ENCODE measurements around the gene ATP1A1. TPM values are rescaled to one million over a fixed set of nuclear protein-coding genes. Genes with fewer than 3 reads are reported as not detected.

The ATP1A1 gene
- total and polyA plus RNA-seq, 4 experiments from 2014 or later, result 46.5 to 256 (median 163) TPM

- ChIA-PET CTCF (ENCODE audit: partially characterized antibody) (interaction anchor here (0.6 to 1.9 kb wide), 5 partner anchors 15 to 149 kb away, joined by 3 to 5 read pairs (median 3); no protein-coding TSS in a partner anchor), POLR2A (ENCODE audit: partially characterized antibody) (interaction anchor here (1.0 to 1.6 kb wide), 8 partner anchors 11 to 133 kb away, joined by 3 to 5 read pairs (median 4); no protein-coding TSS in a partner anchor)
- Histone ChIP-seq H3K4me3 (ENCODE audit: low read length in 2 of 2) (no peak overlapping the region), H3K9me3 (ENCODE audit: control insufficient read depth in 1 of 2, low read length in 2 of 2) (no peaks in the 10 kb centered on the region), H3K36me3 (ENCODE audit: insufficient read depth, low read length) (peaks cover 32% of the 10 kb centered on the region), H3K27me3 (ENCODE audit: insufficient read depth, low read length) (no peaks in the 10 kb centered on the region), H3K4me1 (ENCODE audit: insufficient read depth, low read length) (peaks cover 70% of the 10 kb centered on the region), H3K27ac (ENCODE audit: low read depth, low read length) (no peak overlapping the region)
- Mint-ChIP-seq H3K4me1 (peaks cover 56 to 80% (median 66%) of the 10 kb centered on the region in 4 donors), H3K36me3 (peaks cover 33 to 42% of the 10 kb centered on the region in 2 donors), H3K27ac (peak overlapping the region in 5 of 7 donors; percentile 17 to 92 (median 28)), H3K27me3 (no peaks in the 10 kb centered on the region), H3K9me3 (no peaks in the 10 kb centered on the region), H3K4me3 (peak overlapping the region in 4 of 8 donors; percentile 0 to 44 (median 20))
- intact Hi-C loops (cut with micrococcal nuclease), result no loop called here
- DNase-seq, result no peak
These were observed 9.3 kb downstream of the ATP1A1 start for GRCh38 chr1:116382321-116382720.

GRCh38 chr1:116382857-116383483 lies 9.9 kb downstream of the ATP1A1 start:
- Mint-ChIP-seq H3K9me3 (no peaks in the 10 kb centered on the region), H3K27me3 (no peaks in the 10 kb centered on the region), H3K4me1 (peaks cover 55 to 77% (median 68%) of the 10 kb centered on the region in 4 donors), H3K36me3 (peaks cover 38 to 48% of the 10 kb centered on the region in 2 donors), H3K4me3 (peak overlapping the region in 5 of 8 donors; percentile 3 to 63 (median 33)), H3K27ac (peak overlapping the region in 6 of 7 donors; percentile 26 to 92 (median 66))
- Histone ChIP-seq H3K27me3 (ENCODE audit: insufficient read depth, low read length) (no peaks in the 10 kb centered on the region), H3K4me3 (ENCODE audit: low read length in 2 of 2) (no peak overlapping the region), H3K4me1 (ENCODE audit: insufficient read depth, low read length) (peaks cover 71% of the 10 kb centered on the region), H3K27ac (ENCODE audit: low read depth, low read length) (no peak overlapping the region), H3K36me3 (ENCODE audit: insufficient read depth, low read length) (peaks cover 38% of the 10 kb centered on the region), H3K9me3 (ENCODE audit: control insufficient read depth in 1 of 2, low read length in 2 of 2) (no peaks in the 10 kb centered on the region)
- CTCF ChIA-PET (ENCODE audit: partially characterized antibody), result interaction anchor here (1.1 to 1.9 kb wide), 2 partner anchors 15 to 150 kb away, joined by 4 to 5 read pairs; no protein-coding TSS in a partner anchor
- POLR2A ChIA-PET (ENCODE audit: partially characterized antibody), result interaction anchor here (1.0 to 1.9 kb wide), 8 partner anchors 10 to 132 kb away, joined by 3 to 9 read pairs (median 4); partner anchors contain the start of gene ATP1A1
- intact Hi-C loops (cut with micrococcal nuclease), result no loop called here
- DNase-seq, result no peak

- Mint-ChIP-seq H3K27me3 (no peaks in the 10 kb centered on the region), H3K4me1 (peaks cover 51 to 76% (median 67%) of the 10 kb centered on the region in 4 donors), H3K4me3 (no peak overlapping the region), H3K9me3 (no peaks in the 10 kb centered on the region), H3K27ac (peak overlapping the region in 3 of 7 donors; percentile 28 to 55 (median 53)), H3K36me3 (peaks cover 57 to 78% of the 10 kb centered on the region in 2 donors)
- DNase-seq, result no peak
- Histone ChIP-seq H3K27ac (ENCODE audit: low read depth, low read length) (no peak overlapping the region), H3K4me1 (ENCODE audit: insufficient read depth, low read length) (peaks cover 71% of the 10 kb centered on the region), H3K4me3 (ENCODE audit: low read length in 2 of 2) (no peak overlapping the region), H3K36me3 (ENCODE audit: insufficient read depth, low read length) (peaks cover 63% of the 10 kb centered on the region), H3K27me3 (ENCODE audit: insufficient read depth, low read length) (no peaks in the 10 kb centered on the region), H3K9me3 (ENCODE audit: control insufficient read depth in 1 of 2, low read length in 2 of 2) (no peaks in the 10 kb centered on the region)
- ChIA-PET CTCF (ENCODE audit: partially characterized antibody) (interaction anchor here (1.8 to 2.5 kb wide), 2 partner anchors 10 to 99 kb away, joined by 6 to 9 read pairs; no protein-coding TSS in a partner anchor), POLR2A (ENCODE audit: partially characterized antibody) (interaction anchor here (0.9 to 10.6 kb wide), 4 partner anchors 10 to 17 kb away, joined by 3 to 81 read pairs (median 4); partner anchors contain the start of gene ATP1A1)
- intact Hi-C loops (cut with micrococcal nuclease), result no loop called here
These were observed 13.0 kb downstream of the ATP1A1 start for GRCh38 chr1:116386042-116386441.

GRCh38 chr1:116387551-116387950 lies 14.5 kb downstream of the ATP1A1 start:
- Histone ChIP-seq H3K4me3 (ENCODE audit: low read length in 2 of 2) (no peak overlapping the region), H3K4me1 (ENCODE audit: insufficient read depth, low read length) (peaks cover 59% of the 10 kb centered on the region), H3K27ac (ENCODE audit: low read depth, low read length) (no peak overlapping the region), H3K27me3 (ENCODE audit: insufficient read depth, low read length) (no peaks in the 10 kb centered on the region), H3K9me3 (ENCODE audit: control insufficient read depth in 1 of 2, low read length in 2 of 2) (no peaks in the 10 kb centered on the region), H3K36me3 (ENCODE audit: insufficient read depth, low read length) (peaks cover 78% of the 10 kb centered on the region)
- Mint-ChIP-seq H3K9me3 (no peaks in the 10 kb centered on the region), H3K4me3 (peak overlapping the region in 1 of 8 donors; percentile 9), H3K27ac (peak overlapping the region; percentile 13 to 91 (median 79)), H3K27me3 (no peaks in the 10 kb centered on the region), H3K4me1 (peaks cover 50 to 76% (median 60%) of the 10 kb centered on the region in 4 donors), H3K36me3 (peaks cover 69 to 89% of the 10 kb centered on the region in 2 donors)
- DNase-seq, result no peak
- ChIA-PET POLR2A (ENCODE audit: partially characterized antibody) (interaction anchor here (0.9 to 10.6 kb wide), 3 partner anchors 11 to 39 kb away, joined by 3 to 81 read pairs (median 3); no protein-coding TSS in a partner anchor), CTCF (ENCODE audit: partially characterized antibody) (interaction anchor here (1.8 to 2.5 kb wide), 2 partner anchors 11 to 98 kb away, joined by 6 to 9 read pairs; no protein-coding TSS in a partner anchor)
- intact Hi-C loops (cut with micrococcal nuclease), result no loop called here

- DNase-seq, result no peak
- Histone ChIP-seq H3K36me3 (ENCODE audit: insufficient read depth, low read length) (peaks cover 84% of the 10 kb centered on the region), H3K4me3 (ENCODE audit: low read length in 2 of 2) (no peak overlapping the region), H3K4me1 (ENCODE audit: insufficient read depth, low read length) (peaks cover 53% of the 10 kb centered on the region), H3K27ac (ENCODE audit: low read depth, low read length) (peak overlapping the region; percentile 6), H3K9me3 (ENCODE audit: control insufficient read depth in 1 of 2, low read length in 2 of 2) (no peaks in the 10 kb centered on the region), H3K27me3 (ENCODE audit: insufficient read depth, low read length) (no peaks in the 10 kb centered on the region)
- H3K9me3 Mint-ChIP-seq, result no peaks in the 10 kb centered on the region
- no peaks in the 10 kb centered on the region for H3K27me3 Mint-ChIP-seq
- intact Hi-C loops (cut with micrococcal nuclease), result no loop called here
- CTCF ChIA-PET (ENCODE audit: partially characterized antibody), result interaction anchor here (1.0 to 2.5 kb wide), 3 partner anchors 11 to 97 kb away, joined by 4 to 9 read pairs (median 6); no protein-coding TSS in a partner anchor
- POLR2A ChIA-PET (ENCODE audit: partially characterized antibody), result interaction anchor here (0.9 to 10.6 kb wide), 3 partner anchors 12 to 22 kb away, joined by 3 to 81 read pairs (median 3); no protein-coding TSS in a partner anchor
- peak overlapping the region in 2 of 8 donors; percentile 26 to 39 for H3K4me3 Mint-ChIP-seq
- H3K36me3 Mint-ChIP-seq, result peaks cover 75 to 92% of the 10 kb centered on the region in 2 donors
- H3K27ac Mint-ChIP-seq, result peak overlapping the region; percentile 19 to 91 (median 80)
- H3K4me1 Mint-ChIP-seq, result peaks cover 50 to 78% (median 59%) of the 10 kb centered on the region in 4 donors
These were observed 15.1 kb downstream of the ATP1A1 start for GRCh38 chr1:116388122-116388521.

- DNase-seq, result no peak
- Histone ChIP-seq H3K27me3 (ENCODE audit: insufficient read depth, low read length) (no peaks in the 10 kb centered on the region), H3K27ac (ENCODE audit: low read depth, low read length) (peak overlapping the region; percentile 6), H3K9me3 (ENCODE audit: control insufficient read depth in 1 of 2, low read length in 2 of 2) (no peaks in the 10 kb centered on the region), H3K4me3 (ENCODE audit: low read length in 2 of 2) (no peak overlapping the region), H3K4me1 (ENCODE audit: insufficient read depth, low read length) (peaks cover 44% of the 10 kb centered on the region), H3K36me3 (ENCODE audit: insufficient read depth, low read length) (peaks cover 90% of the 10 kb centered on the region)
- intact Hi-C loops (cut with micrococcal nuclease), result no loop called here
- ChIA-PET CTCF (ENCODE audit: partially characterized antibody) (interaction anchor here (1.0 to 1.4 kb wide), 2 partner anchors 11 to 97 kb away, joined by 4 to 6 read pairs; no protein-coding TSS in a partner anchor), POLR2A (ENCODE audit: partially characterized antibody) (interaction anchor here (1.2 to 10.6 kb wide), 2 partner anchors 13 kb away, joined by 3 to 81 read pairs; no protein-coding TSS in a partner anchor)
- Mint-ChIP-seq H3K9me3 (no peaks in the 10 kb centered on the region), H3K27ac (peak overlapping the region; percentile 55 to 94 (median 87)), H3K27me3 (no peaks in the 10 kb centered on the region), H3K4me1 (peaks cover 44 to 70% (median 51%) of the 10 kb centered on the region in 4 donors), H3K4me3 (peak overlapping the region in 4 of 8 donors; percentile 4 to 74 (median 36)), H3K36me3 (peaks cover 73 to 93% of the 10 kb centered on the region in 2 donors)
These were observed 16.0 kb downstream of the ATP1A1 start for GRCh38 chr1:116389013-116389412.

Measured in CD4-positive, alpha-beta memory T cell (primary cell).